WTC11 (cell line): ENCODE measurements around the gene KCNK4. TPM values are rescaled to one million over a fixed set of nuclear protein-coding genes. Genes with fewer than 3 reads are reported as not detected.

Source experiments
- ATAC-seq: fragments of 200-7000 bp; cut with Tn5 transposase; 2 replicates; pipeline ENCODE4 v1.10.0; 2021; ENCODE audit warnings: mild to moderate bottlenecking, moderate library complexity
- CTCF ChIA-PET: fragments of 300-600 bp; sonication (Branson Sonifier 250); formaldehyde crosslinking; loops from one replicate; lab custom pipeline; 2021; ENCODE audit warnings: antibody characterized with exemption; lab: Charles Lee
- POLR2A ChIA-PET: fragments of 350-600 bp; sonication (Branson Sonifier 250); formaldehyde crosslinking; loops from one replicate; lab custom pipeline; 2021; ENCODE audit warnings: antibody characterized with exemption; lab: Charles Lee
- DNase-seq: peaks from one replicate; pipeline ENCODE4 v3.0.0; 2021; ENCODE audit warnings: low spot score
- H3K27ac Mint-ChIP-seq: 2 replicates; pipeline ENCODE4 v1.8.0; 2021; ENCODE audit warnings: mixed read lengths
- H3K27me3 Mint-ChIP-seq: 2 replicates; pipeline ENCODE4 v1.8.0; 2021; ENCODE audit warnings: low read depth, mild to moderate bottlenecking, moderate library complexity, mixed read lengths
- H3K36me3 Mint-ChIP-seq: 2 replicates; pipeline ENCODE4 v1.8.0; 2021; ENCODE audit warnings: mixed read lengths
- H3K4me1 Mint-ChIP-seq: 2 replicates; pipeline ENCODE4 v1.8.0; 2022; ENCODE audit warnings: mixed read lengths
- H3K4me3 Mint-ChIP-seq: 2 replicates; pipeline ENCODE4 v1.8.0; 2021; ENCODE audit warnings: mild to moderate bottlenecking, moderate library complexity, mixed read lengths
- H3K9me3 Mint-ChIP-seq: 2 replicates; pipeline ENCODE4 v1.8.0; 2021; ENCODE audit warnings: mixed read lengths
- ATF1 ChIP-seq: sonication (generic); formaldehyde crosslinking; IDR thresholded peaks from 2 replicates; pipeline ENCODE4 v1.8.1; 2023; ENCODE audit warnings: mild to moderate bottlenecking, moderate library complexity, missing genetic modification reagents
- CTCF ChIP-seq: fragments of 200-600 bp; IDR thresholded peaks from 2 replicates; pipeline ENCODE4 v1.8.0; 2022; ENCODE audit warnings: antibody characterized with exemption
- E2F5 ChIP-seq: sonication (generic); formaldehyde crosslinking; IDR thresholded peaks from 2 replicates; pipeline ENCODE4 v1.8.1; 2022; ENCODE audit warnings: mild to moderate bottlenecking, moderate library complexity, missing genetic modification reagents
- ESRRA ChIP-seq: sonication (generic); formaldehyde crosslinking; IDR thresholded peaks from 2 replicates; pipeline ENCODE4 v1.8.1; 2022; ENCODE audit warnings: mild to moderate bottlenecking, missing genetic modification reagents, borderline replicate concordance
- FOXP1 ChIP-seq: sonication (generic); formaldehyde crosslinking; IDR thresholded peaks from 2 replicates; pipeline ENCODE4 v1.8.0; 2022; ENCODE audit warnings: missing genetic modification reagents, mild to moderate bottlenecking, moderate library complexity, borderline replicate concordance
- GRHL2 ChIP-seq: fragments of 250-450 bp; sonication (Bioruptor Pico); IDR thresholded peaks from 2 replicates; pipeline ENCODE4 v1.8.0; 2022; ENCODE audit warnings: mild to moderate bottlenecking, moderate library complexity; ENCODE audit not compliant: insufficient replicate concordance, severe bottlenecking
- JAZF1 ChIP-seq: fragments of 250-450 bp; sonication (Bioruptor Pico); IDR thresholded peaks from 2 replicates; pipeline ENCODE4 v1.9.0; 2021; ENCODE audit warnings: moderate library complexity, mild to moderate bottlenecking, inconsistent platforms
- MYBL2 ChIP-seq: sonication (generic); formaldehyde crosslinking; IDR thresholded peaks from 2 replicates; pipeline ENCODE4 v1.8.1; 2023; ENCODE audit warnings: mild to moderate bottlenecking, moderate library complexity, missing genetic modification reagents
- NFE2L1 ChIP-seq: sonication (generic); formaldehyde crosslinking; IDR thresholded peaks from 2 replicates; pipeline ENCODE4 v1.8.1; 2023; ENCODE audit warnings: missing genetic modification reagents
- NR1H2 ChIP-seq: sonication (generic); formaldehyde crosslinking; IDR thresholded peaks from 2 replicates; pipeline ENCODE4 v1.9.0; 2021; ENCODE audit warnings: mild to moderate bottlenecking, moderate library complexity, missing genetic modification reagents
- PREB ChIP-seq: sonication (generic); formaldehyde crosslinking; IDR thresholded peaks from 2 replicates; pipeline ENCODE4 v1.8.1; 2022; ENCODE audit warnings: mild to moderate bottlenecking, missing genetic modification reagents, moderate library complexity, borderline replicate concordance
- PRRX2 ChIP-seq: fragments of 250-450 bp; sonication (Bioruptor Pico); IDR thresholded peaks from 2 replicates; pipeline ENCODE4 v1.8.0; 2021; ENCODE audit warnings: mild to moderate bottlenecking
- RELA ChIP-seq: sonication (generic); formaldehyde crosslinking; IDR thresholded peaks from 2 replicates; pipeline ENCODE4 v1.8.1; 2022; ENCODE audit warnings: missing genetic modification reagents, mild to moderate bottlenecking, borderline replicate concordance
- RORB ChIP-seq: fragments of 250-450 bp; sonication (Bioruptor Pico); IDR thresholded peaks from 2 replicates; pipeline ENCODE4 v1.9.0; 2021; ENCODE audit warnings: mild to moderate bottlenecking
- SMAD4 ChIP-seq: sonication (generic); formaldehyde crosslinking; IDR thresholded peaks from 2 replicates; pipeline ENCODE4 v1.8.0; 2022; ENCODE audit warnings: mild to moderate bottlenecking, missing genetic modification reagents
- USF1 ChIP-seq: sonication (generic); formaldehyde crosslinking; IDR thresholded peaks from 2 replicates; pipeline ENCODE4 v1.8.0; 2022; ENCODE audit warnings: mild to moderate bottlenecking, missing genetic modification reagents
- USF2 ChIP-seq: sonication (generic); formaldehyde crosslinking; IDR thresholded peaks from 2 replicates; pipeline ENCODE4 v1.8.1; 2023; ENCODE audit warnings: mild to moderate bottlenecking, missing genetic modification reagents, moderate library complexity
- ZNF671 ChIP-seq: fragments of 250-450 bp; sonication (Bioruptor Pico); IDR thresholded peaks from 2 replicates; pipeline ENCODE4 v1.8.0; 2021; ENCODE audit warnings: mild to moderate bottlenecking
- ZSCAN18 ChIP-seq: fragments of 250-450 bp; sonication (Bioruptor Pico); IDR thresholded peaks from 2 replicates; pipeline ENCODE4 v2.1.2; 2022; ENCODE audit warnings: mild to moderate bottlenecking, moderate library complexity
- total RNA-seq: library from RNA; stranded (reverse); gene quantifications from 3 replicates; pipeline ENCODE4 v1.2.3, GENCODE V29; 2021
- TF ChIP-seq, protein P1 (sequence below): fragments of 250-450 bp; sonication (Bioruptor Pico); IDR thresholded peaks from 2 replicates; pipeline ENCODE4 v1.9.0; 2021; ENCODE audit warnings: mild to moderate bottlenecking
- TF ChIP-seq, protein P2 (sequence below): sonication (generic); formaldehyde crosslinking; IDR thresholded peaks from 2 replicates; pipeline ENCODE4 v1.8.0; 2022; ENCODE audit warnings: missing genetic modification reagents

The KCNK4 gene
- total RNA-seq, 1 experiment from 2014 or later, result 0.74 TPM

GRCh38 chr11:64288353-64288750, 2.8 kb upstream of the KCNK4 start:
- Mint-ChIP-seq H3K27ac (no peak overlapping the region), H3K4me3 (no peak overlapping the region), H3K36me3 (no peaks in the 10 kb centered on the region), H3K9me3 (no peaks in the 10 kb centered on the region), H3K27me3 (peaks cover 42% of the 10 kb centered on the region), H3K4me1 (peaks cover 12% of the 10 kb centered on the region)
- ATAC-seq (no peak), DNase-seq (no peak)
- ChIA-PET POLR2A (no interaction called here), CTCF (interaction anchor here (0.6 to 12.5 kb wide), 2 partner anchors 15 to 335 kb away, joined by 3 to 151 read pairs; partner anchors contain the start of gene ESRRA)
- TF ChIP-seq, protein P1, sequence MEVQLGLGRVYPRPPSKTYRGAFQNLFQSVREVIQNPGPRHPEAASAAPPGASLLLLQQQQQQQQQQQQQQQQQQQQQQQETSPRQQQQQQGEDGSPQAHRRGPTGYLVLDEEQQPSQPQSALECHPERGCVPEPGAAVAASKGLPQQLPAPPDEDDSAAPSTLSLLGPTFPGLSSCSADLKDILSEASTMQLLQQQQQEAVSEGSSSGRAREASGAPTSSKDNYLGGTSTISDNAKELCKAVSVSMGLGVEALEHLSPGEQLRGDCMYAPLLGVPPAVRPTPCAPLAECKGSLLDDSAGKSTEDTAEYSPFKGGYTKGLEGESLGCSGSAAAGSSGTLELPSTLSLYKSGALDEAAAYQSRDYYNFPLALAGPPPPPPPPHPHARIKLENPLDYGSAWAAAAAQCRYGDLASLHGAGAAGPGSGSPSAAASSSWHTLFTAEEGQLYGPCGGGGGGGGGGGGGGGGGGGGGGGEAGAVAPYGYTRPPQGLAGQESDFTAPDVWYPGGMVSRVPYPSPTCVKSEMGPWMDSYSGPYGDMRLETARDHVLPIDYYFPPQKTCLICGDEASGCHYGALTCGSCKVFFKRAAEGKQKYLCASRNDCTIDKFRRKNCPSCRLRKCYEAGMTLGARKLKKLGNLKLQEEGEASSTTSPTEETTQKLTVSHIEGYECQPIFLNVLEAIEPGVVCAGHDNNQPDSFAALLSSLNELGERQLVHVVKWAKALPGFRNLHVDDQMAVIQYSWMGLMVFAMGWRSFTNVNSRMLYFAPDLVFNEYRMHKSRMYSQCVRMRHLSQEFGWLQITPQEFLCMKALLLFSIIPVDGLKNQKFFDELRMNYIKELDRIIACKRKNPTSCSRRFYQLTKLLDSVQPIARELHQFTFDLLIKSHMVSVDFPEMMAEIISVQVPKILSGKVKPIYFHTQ (CRISPR knock-in tag), result no peak
- TF ChIP-seq FOXP1 (CRISPR knock-in tag), result no peak
- no peak for TF ChIP-seq PREB
- TF ChIP-seq, protein P2, sequence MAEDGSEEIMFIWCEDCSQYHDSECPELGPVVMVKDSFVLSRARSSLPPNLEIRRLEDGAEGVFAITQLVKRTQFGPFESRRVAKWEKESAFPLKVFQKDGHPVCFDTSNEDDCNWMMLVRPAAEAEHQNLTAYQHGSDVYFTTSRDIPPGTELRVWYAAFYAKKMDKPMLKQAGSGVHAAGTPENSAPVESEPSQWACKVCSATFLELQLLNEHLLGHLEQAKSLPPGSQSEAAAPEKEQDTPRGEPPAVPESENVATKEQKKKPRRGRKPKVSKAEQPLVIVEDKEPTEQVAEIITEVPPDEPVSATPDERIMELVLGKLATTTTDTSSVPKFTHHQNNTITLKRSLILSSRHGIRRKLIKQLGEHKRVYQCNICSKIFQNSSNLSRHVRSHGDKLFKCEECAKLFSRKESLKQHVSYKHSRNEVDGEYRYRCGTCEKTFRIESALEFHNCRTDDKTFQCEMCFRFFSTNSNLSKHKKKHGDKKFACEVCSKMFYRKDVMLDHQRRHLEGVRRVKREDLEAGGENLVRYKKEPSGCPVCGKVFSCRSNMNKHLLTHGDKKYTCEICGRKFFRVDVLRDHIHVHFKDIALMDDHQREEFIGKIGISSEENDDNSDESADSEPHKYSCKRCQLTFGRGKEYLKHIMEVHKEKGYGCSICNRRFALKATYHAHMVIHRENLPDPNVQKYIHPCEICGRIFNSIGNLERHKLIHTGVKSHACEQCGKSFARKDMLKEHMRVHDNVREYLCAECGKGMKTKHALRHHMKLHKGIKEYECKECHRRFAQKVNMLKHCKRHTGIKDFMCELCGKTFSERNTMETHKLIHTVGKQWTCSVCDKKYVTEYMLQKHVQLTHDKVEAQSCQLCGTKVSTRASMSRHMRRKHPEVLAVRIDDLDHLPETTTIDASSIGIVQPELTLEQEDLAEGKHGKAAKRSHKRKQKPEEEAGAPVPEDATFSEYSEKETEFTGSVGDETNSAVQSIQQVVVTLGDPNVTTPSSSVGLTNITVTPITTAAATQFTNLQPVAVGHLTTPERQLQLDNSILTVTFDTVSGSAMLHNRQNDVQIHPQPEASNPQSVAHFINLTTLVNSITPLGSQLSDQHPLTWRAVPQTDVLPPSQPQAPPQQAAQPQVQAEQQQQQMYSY, result peak; percentile 18; the same call in 1 of the 2 replicates

DNA sequence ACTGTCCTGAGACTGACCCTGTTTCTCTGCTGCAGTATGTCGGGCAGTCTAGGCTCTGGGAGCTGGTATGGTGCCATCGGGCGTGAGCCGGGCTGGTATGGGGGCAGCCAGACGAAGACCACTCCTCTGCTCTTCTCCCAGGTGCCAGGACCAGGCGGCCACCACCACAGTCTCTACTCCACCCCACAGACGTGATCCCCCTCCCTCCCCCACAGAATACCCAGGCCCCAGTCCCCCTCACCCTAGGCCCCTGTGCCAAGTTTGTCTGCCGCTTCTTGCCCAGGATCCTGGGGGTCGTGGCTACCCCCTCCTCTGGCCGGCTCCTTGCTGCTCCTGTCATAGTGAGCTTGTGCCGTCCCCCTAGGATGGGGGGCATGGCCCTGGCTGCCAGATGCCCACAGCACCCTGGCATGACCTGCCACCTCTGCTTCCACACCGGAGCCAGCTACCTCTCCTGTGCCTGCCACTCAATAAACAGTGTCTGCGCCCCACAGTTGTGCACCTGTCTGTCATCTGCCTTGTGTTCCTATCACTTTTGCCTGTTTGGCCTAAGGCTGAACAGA, 2.0 kb upstream of the KCNK4 start:
- ChIA-PET POLR2A (interaction anchor here (0.8 kb wide), 1 partner anchor 72 kb away, joined by 3 read pairs; no protein-coding TSS in a partner anchor), CTCF (interaction anchor here (0.6 to 12.5 kb wide), 5 partner anchors 14 to 334 kb away, joined by 3 to 151 read pairs (median 3); partner anchors contain the start of genes ESRRA and PLCB3)
- Mint-ChIP-seq H3K27me3 (peaks cover 49% of the 10 kb centered on the region), H3K36me3 (no peaks in the 10 kb centered on the region), H3K4me1 (peaks cover 12% of the 10 kb centered on the region), H3K4me3 (no peak overlapping the region), H3K9me3 (no peaks in the 10 kb centered on the region), H3K27ac (no peak overlapping the region)
- DNase-seq, result no peak
- ATAC-seq, result no peak
- TF ChIP-seq RORB (CRISPR knock-in tag) (no peak), JAZF1 (CRISPR knock-in tag) (no peak), CTCF (no peak), SMAD4 (CRISPR knock-in tag) (no peak), USF2 (CRISPR knock-in tag) (no peak), RELA (no peak), ESRRA (CRISPR knock-in tag) (no peak), NR1H2 (no peak), ZSCAN18 (no peak), ZNF671 (CRISPR knock-in tag) (no peak), NFE2L1 (CRISPR knock-in tag) (no peak), GRHL2 (CRISPR knock-in tag) (no peak), MYBL2 (no peak), PRRX2 (CRISPR knock-in tag) (no peak), USF1 (CRISPR knock-in tag) (no peak), E2F5 (CRISPR knock-in tag) (no peak), ATF1 (CRISPR knock-in tag) (no peak), FOXP1 (CRISPR knock-in tag) (no peak)
